ENCODE results near the gene GTF2H4.

GTF2H4 gene

GRCh38 chr6:30945281-30945680 lies 37.3 kb downstream of the GTF2H4 start:
- H3K27me3 ChIP-seq (ENCODE audit: low read length) = no peaks in the 10 kb centered on the region
- H3F3A ChIP-seq (ENCODE audit: insufficient read depth) = no peaks in the 10 kb centered on the region; the same call in 1 of the 2 replicates
- H3K27ac ChIP-seq (ENCODE audit: low read depth, low read length) = no peak overlapping the region
- H3K9ac ChIP-seq (ENCODE audit: low read length) = no peak overlapping the region
- H3K4me3 ChIP-seq (ENCODE audit: insufficient read depth, low read length, poor library complexity, severe bottlenecking) = no peak overlapping the region
- H3K4me2 ChIP-seq (ENCODE audit: low read depth, low read length, poor library complexity, severe bottlenecking) = no peak overlapping the region
- H3K79me2 ChIP-seq (ENCODE audit: insufficient read depth, low read length) = no peaks in the 10 kb centered on the region
- H3K9me2 ChIP-seq (replicated peaks; ENCODE audit: insufficient read depth, low read length) = no peaks in the 10 kb centered on the region
- H4K20me1 ChIP-seq (ENCODE audit: low read depth, low read length) = no peaks in the 10 kb centered on the region
- no peaks in the 10 kb centered on the region for H3K36me3 ChIP-seq (ENCODE audit: low read length)
- no peak for TF ChIP-seq EZH2phosphoT487 (conservative IDR thresholded peaks at IDR 0.05; ENCODE audit: low read length)
- TF ChIP-seq, protein P1, sequence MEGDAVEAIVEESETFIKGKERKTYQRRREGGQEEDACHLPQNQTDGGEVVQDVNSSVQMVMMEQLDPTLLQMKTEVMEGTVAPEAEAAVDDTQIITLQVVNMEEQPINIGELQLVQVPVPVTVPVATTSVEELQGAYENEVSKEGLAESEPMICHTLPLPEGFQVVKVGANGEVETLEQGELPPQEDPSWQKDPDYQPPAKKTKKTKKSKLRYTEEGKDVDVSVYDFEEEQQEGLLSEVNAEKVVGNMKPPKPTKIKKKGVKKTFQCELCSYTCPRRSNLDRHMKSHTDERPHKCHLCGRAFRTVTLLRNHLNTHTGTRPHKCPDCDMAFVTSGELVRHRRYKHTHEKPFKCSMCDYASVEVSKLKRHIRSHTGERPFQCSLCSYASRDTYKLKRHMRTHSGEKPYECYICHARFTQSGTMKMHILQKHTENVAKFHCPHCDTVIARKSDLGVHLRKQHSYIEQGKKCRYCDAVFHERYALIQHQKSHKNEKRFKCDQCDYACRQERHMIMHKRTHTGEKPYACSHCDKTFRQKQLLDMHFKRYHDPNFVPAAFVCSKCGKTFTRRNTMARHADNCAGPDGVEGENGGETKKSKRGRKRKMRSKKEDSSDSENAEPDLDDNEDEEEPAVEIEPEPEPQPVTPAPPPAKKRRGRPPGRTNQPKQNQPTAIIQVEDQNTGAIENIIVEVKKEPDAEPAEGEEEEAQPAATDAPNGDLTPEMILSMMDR (IDR thresholded peaks at IDR 0.05; ENCODE audit: insufficient read depth, low read length, poor library complexity, severe bottlenecking) = no peak
- H2AFZ ChIP-seq (ENCODE audit: low read depth, low read length, severe bottlenecking) = no peak overlapping the region
- H3K9me3 ChIP-seq (ENCODE audit: insufficient read depth, low read length) = no peaks in the 10 kb centered on the region

DNA sequence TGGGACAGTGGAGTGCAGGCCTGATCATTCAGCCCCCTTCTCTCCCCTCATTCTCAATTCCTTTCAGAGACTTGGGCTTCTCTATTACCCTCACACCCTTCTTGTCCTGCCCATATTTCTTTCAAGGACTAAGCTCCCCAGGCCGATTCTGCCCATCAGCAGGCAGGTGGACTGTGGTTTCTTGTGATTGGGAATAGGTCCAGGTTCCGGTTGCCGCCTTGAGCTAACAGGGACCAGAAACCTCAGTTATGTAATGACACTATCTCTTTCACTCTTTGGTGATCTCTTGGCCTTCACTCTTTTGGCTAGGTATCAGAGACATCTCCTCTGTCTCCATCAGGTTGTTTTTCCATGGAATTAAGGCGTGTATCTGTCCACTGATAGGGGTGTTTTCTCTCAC lies 39.2 kb downstream of the GTF2H4 start:
- H3K9ac ChIP-seq (ENCODE audit: low read length) = no peak overlapping the region
- no peak overlapping the region for H3K4me2 ChIP-seq (ENCODE audit: low read depth, low read length, poor library complexity, severe bottlenecking)
- H4K20me1 ChIP-seq (ENCODE audit: low read depth, low read length) = no peaks in the 10 kb centered on the region
- no peak overlapping the region for H3K4me3 ChIP-seq (ENCODE audit: insufficient read depth, low read length, poor library complexity, severe bottlenecking)
- H3F3A ChIP-seq (ENCODE audit: insufficient read depth) = no peaks in the 10 kb centered on the region; the same call in 1 of the 2 replicates
- no peaks in the 10 kb centered on the region for H3K27me3 ChIP-seq (ENCODE audit: low read length)
- H3K27ac ChIP-seq (ENCODE audit: low read depth, low read length) = no peak overlapping the region
- no peaks in the 10 kb centered on the region for H3K79me2 ChIP-seq (ENCODE audit: insufficient read depth, low read length)
- H3K36me3 ChIP-seq (ENCODE audit: low read length) = no peaks in the 10 kb centered on the region
- no peak overlapping the region for H2AFZ ChIP-seq (ENCODE audit: low read depth, low read length, severe bottlenecking)
- H3K9me2 ChIP-seq (replicated peaks; ENCODE audit: insufficient read depth, low read length) = no peaks in the 10 kb centered on the region
- H3K9me3 ChIP-seq (ENCODE audit: insufficient read depth, low read length) = no peaks in the 10 kb centered on the region
- TF ChIP-seq, protein P1 (IDR thresholded peaks at IDR 0.05; ENCODE audit: insufficient read depth, low read length, poor library complexity, severe bottlenecking) = no peak
- no peak for TF ChIP-seq EZH2phosphoT487 (conservative IDR thresholded peaks at IDR 0.05; ENCODE audit: low read length)

DNA sequence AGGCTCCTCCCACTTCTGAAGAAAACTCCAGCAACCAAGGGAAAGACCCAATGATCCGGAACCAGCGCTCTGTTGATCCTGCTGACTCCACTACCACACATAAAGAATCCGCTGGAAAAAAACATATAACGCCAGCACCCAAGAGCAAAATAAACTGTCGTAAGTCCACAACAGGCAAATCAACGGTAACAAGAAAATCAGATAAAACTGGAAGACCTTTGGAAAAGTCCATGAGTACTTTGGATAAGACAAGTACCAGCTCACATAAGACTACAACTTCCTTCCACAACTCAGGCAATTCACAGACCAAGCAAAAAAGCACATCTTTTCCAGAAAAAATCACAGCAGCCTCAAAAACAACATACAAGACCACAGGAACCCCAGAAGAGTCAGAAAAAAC lies 40.8 kb downstream of the GTF2H4 start:
- Histone ChIP-seq H2AFZ (ENCODE audit: low read depth, low read length, severe bottlenecking) (no peak overlapping the region), H4K20me1 (ENCODE audit: low read depth, low read length) (no peaks in the 10 kb centered on the region)

More for the DNA sequence above, 40.8 kb downstream of the GTF2H4 start:
- H3K27me3 ChIP-seq (ENCODE audit: low read length) = no peaks in the 10 kb centered on the region
- H3K4me3 ChIP-seq (ENCODE audit: insufficient read depth, low read length, poor library complexity, severe bottlenecking) = no peak overlapping the region
- H3K4me2 ChIP-seq (ENCODE audit: low read depth, low read length, poor library complexity, severe bottlenecking) = no peak overlapping the region
- H3F3A ChIP-seq (ENCODE audit: insufficient read depth) = no peaks in the 10 kb centered on the region
- H3K9me3 ChIP-seq (ENCODE audit: insufficient read depth, low read length) = no peaks in the 10 kb centered on the region
- no peak overlapping the region for H3K27ac ChIP-seq (ENCODE audit: low read depth, low read length)
- no peaks in the 10 kb centered on the region for H3K9me2 ChIP-seq (replicated peaks; ENCODE audit: insufficient read depth, low read length)
- no peaks in the 10 kb centered on the region for H3K79me2 ChIP-seq (ENCODE audit: insufficient read depth, low read length)
- TF ChIP-seq, protein P1 (IDR thresholded peaks at IDR 0.05; ENCODE audit: insufficient read depth, low read length, poor library complexity, severe bottlenecking) = no peak
- no peak for TF ChIP-seq EZH2phosphoT487 (conservative IDR thresholded peaks at IDR 0.05; ENCODE audit: low read length)
- no peak overlapping the region for H3K9ac ChIP-seq (ENCODE audit: low read length)
- H3K36me3 ChIP-seq (ENCODE audit: low read length) = no peaks in the 10 kb centered on the region

Data from SU-DHL-6 (cell line).